Breast epithelium (tissue), 3 donors: Measurements from ENCODE around the gene MRPL37.

Source experiments
- POLR2AphosphoS5 ChIP-seq, 3 donors: sonication (generic); formaldehyde crosslinking; IDR thresholded peaks; one replicate each; pipeline ENCODE4 v1.6.1; 2017; ENCODE audit warnings: antibody characterized with exemption in 3 of 3
- TF ChIP-seq, protein P1 (sequence below), 3 donors: fragments of 450-650 bp; IDR thresholded peaks; one replicate each; pipeline ENCODE4 v1.5.1; 2016 to 2017; ENCODE audit warnings: antibody characterized with exemption in 3 of 3, mild to moderate bottlenecking in 3 of 3, moderate library complexity in 3 of 3

DNA sequence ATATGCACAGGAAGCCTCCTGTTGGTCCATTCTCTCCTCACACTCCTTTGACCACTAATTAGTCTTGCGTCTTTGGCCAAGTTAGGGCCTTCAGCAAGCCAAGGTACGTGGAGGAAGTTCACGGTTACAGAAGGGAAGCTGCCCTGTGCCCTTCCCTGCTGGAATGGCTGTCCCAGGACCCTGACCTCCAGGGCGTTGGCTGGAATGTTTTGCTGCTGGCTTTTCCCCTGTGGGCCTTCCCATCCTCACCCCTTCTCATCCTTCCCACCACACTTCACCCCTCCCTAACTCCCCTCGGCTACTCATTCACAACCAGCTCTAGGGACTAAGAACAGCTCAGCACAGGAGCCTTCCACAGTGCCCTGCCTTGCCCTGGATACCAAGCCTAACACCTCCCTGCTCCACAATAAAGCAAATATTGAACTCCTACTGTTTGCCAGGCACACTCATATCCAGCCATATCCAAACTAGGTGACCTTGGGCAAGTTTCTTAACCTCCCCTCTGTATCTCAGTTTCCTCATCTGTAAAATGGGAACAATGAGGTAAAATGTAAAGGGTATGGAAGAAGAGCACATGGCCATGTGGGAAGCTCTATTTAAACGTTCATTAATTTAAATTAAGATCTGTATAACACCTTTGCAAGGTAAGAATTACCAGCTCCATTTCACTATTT lies 38.3 kb upstream of the MRPL37 start:
- TF ChIP-seq POLR2AphosphoS5 (IDR thresholded peaks at IDR 0.05), result no peak
- TF ChIP-seq, protein P1, sequence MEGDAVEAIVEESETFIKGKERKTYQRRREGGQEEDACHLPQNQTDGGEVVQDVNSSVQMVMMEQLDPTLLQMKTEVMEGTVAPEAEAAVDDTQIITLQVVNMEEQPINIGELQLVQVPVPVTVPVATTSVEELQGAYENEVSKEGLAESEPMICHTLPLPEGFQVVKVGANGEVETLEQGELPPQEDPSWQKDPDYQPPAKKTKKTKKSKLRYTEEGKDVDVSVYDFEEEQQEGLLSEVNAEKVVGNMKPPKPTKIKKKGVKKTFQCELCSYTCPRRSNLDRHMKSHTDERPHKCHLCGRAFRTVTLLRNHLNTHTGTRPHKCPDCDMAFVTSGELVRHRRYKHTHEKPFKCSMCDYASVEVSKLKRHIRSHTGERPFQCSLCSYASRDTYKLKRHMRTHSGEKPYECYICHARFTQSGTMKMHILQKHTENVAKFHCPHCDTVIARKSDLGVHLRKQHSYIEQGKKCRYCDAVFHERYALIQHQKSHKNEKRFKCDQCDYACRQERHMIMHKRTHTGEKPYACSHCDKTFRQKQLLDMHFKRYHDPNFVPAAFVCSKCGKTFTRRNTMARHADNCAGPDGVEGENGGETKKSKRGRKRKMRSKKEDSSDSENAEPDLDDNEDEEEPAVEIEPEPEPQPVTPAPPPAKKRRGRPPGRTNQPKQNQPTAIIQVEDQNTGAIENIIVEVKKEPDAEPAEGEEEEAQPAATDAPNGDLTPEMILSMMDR (IDR thresholded peaks at IDR 0.05), result no peak
